GM21390 (cell line): ENCODE results near the gene HINT3.
"Not testable (repeated sequence)": the region's sequence is repeated elsewhere in the genome, so short reads cannot be mapped to it uniquely, and the experiment has no call there.

Experiments
- ATAC-seq: cut with Tn5 transposase; IDR thresholded peaks from one replicate; pipeline ENCODE4 v1.9.1; 2021; ENCODE audit not compliant: unreplicated experiment

The HINT3 gene

GRCh38 chr6:125961117-125961516 lies 4.5 kb downstream of the HINT3 start:
- ATAC-seq: no peak

DNA sequence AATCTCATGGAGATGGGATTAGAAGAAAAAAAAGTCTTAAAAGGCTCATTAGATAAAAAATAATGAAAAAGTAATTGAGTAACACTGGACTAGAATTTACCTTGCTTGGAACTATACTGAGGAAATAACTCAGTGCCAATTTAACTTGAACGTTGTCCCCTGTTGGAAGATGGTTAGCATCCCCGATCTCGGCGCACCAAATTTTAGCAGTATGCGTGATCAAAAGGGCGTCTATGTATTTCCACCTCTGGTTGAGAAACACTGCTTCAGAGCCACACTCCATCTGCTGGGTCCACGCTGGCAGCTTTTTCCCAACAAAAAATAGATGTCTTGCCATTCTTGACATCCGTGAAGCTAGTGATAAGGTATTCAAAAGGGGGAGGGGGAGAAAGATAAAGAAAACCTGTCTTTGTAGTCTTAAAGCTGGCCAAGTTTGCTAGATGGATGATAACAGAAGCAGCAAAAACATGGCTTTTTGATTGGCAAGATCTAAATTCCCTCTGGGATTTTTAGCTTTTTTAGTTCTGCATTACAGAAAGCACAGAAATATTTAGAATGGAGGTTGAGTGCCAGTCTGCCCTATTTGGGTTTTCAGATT lies 6.4 kb downstream of the HINT3 start:
- no peak for ATAC-seq

GRCh38 chr6:125963817-125964216 lies 7.2 kb downstream of the HINT3 start:
- no peak for ATAC-seq

- ATAC-seq: no peak
Observed at GRCh38 chr6:125966569-125966968, 10.0 kb downstream of the HINT3 start.

GRCh38 chr6:125968493-125968892 lies 11.9 kb downstream of the HINT3 start:
- ATAC-seq: peak; percentile 58

DNA sequence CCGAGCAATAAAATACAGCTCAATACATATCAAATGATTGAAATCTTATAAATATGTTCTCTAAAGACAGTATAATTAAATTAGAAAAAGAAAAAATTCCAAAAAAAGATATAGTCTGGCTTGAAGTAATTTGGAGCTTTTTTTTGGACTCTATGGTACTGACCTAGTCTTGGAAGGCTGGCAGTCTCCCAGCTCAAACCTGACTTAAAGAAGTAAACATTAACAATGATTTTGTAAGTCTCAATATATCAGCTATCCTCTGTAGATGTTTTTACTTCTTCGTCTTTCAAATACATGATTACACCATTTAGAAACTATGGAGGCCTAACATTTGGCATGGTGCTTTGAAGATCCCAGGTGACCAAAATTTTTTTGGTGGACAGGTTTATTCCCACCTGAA lies 14.2 kb downstream of the HINT3 start:
- ATAC-seq: no peak

- ATAC-seq: not testable (repeated sequence)
Observed at GRCh38 chr6:125972478-125972877, 15.9 kb downstream of the HINT3 start.

DNA sequence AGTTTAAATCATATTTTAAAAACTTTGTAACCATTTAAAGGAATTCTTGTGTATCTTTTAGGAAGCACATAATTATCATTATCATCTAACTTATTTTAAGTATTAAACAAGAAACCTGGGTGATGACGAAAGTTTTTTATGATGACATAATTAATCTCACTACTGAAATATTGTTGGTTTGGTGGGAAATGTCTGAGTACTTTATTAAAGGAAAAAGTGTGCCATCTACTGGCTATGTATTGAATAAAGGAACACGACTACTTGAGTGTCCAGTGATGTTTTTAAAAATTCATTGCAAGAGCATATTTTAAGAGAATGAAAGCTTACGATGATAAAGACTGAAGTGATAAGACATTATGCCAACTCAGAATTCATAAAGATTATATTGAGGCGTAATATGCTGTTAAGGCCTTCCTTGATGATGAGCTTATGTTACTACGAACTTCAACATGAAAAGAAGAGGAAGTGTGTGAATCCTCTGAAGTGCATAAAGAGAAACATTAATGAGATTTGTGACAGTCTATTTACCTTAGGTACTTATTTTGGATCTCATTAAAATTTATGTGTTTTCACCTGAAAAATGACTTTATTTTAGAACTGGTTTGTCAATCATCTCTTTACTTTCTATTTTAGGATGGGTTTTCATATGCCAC lies 17.8 kb downstream of the HINT3 start:
- peak; percentile 89 for ATAC-seq

- no peak for ATAC-seq
Observed at GRCh38 chr6:125979101-125979500, 22.5 kb downstream of the HINT3 start.

DNA sequence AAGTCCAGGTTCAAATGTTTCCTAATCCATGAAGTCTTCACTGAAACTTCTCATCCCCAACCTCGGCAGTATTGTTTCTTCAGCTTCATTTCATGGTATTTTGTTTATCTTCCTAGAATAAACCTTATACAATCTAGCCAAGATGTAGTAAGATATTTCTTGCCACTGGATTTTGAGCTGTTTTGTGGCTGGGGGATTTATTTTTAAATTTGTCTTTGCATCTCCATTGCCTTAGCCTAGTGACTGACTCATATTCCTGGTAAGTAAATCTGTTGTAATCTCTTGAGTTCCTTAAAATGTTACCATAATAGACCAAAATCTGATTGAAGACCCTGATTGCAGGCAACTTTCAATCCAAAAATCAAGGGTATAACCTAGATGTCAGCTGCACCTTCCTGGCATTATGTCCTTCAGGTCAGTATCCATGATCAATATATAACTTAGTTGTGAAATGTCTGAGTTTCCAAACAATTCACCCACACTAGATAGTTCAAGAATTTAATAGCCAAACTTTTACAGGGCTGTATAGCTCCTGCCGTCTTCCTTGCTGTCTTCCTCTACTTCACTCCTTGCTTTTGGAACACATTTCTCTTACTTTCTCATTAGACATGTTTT lies 25.1 kb downstream of the HINT3 start:
- no peak for ATAC-seq

GRCh38 chr6:125983246-125983945 lies 26.8 kb downstream of the HINT3 start:
- no peak for ATAC-seq

- ATAC-seq: no peak
Observed at GRCh38 chr6:125984311-125984710, 27.7 kb downstream of the HINT3 start.

GRCh38 chr6:125985522-125985921 lies 29.0 kb downstream of the HINT3 start:
- ATAC-seq: no peak

- no peak for ATAC-seq
Observed at GRCh38 chr6:125985979-125986300, 29.4 kb downstream of the HINT3 start.

DNA sequence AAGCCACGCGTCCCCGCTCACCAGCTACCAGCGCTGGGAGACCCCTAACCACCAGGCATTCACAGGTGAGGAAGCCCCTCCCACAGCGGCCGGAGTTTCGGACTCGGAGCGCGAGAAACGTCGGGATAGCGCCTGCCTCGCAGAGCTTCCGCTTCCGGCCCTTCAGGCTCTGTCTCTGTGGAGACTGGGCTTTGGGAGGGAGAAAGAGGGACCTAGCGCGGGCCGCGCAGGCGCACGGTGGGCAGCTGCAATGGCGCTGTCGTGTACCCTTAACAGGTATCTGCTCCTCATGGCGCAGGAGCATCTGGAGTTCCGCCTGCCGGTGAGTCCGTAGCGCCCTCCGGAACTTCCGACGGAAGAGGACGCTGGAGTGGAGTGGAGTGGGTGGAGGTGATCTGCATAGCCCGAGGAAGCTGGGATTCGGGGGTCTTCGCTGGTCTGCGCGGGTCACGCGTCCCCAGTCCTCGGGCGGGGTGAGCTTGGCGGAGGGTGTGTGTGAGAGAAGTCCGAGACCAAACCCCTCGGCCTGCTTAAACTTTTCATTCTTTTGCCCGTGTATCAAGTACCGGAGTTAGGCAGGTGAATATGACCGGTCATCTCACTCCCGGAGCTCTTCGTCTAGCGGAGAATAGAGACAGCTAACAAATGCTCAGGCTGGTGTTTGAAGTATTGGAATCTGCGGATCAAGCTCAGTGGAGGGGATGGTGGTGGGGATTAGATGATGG lies 29.9 kb downstream of the HINT3 start, which contains the start of gene TRMT11:
TSS of gene TRMT11 (plus strand) at position 240 of the 725 bp plus-strand sequence. CDS start at position 251, 11 bp downstream.
- peak; percentile 95 for ATAC-seq

GRCh38 chr6:125987026-125987617 lies 30.6 kb downstream of the HINT3 start:
- peak; percentile 34 for ATAC-seq

GRCh38 chr6:125988280-125988679 lies 31.7 kb downstream of the HINT3 start:
- ATAC-seq: no peak

GRCh38 chr6:125989631-125990030 lies 33.1 kb downstream of the HINT3 start:
- no peak for ATAC-seq

DNA sequence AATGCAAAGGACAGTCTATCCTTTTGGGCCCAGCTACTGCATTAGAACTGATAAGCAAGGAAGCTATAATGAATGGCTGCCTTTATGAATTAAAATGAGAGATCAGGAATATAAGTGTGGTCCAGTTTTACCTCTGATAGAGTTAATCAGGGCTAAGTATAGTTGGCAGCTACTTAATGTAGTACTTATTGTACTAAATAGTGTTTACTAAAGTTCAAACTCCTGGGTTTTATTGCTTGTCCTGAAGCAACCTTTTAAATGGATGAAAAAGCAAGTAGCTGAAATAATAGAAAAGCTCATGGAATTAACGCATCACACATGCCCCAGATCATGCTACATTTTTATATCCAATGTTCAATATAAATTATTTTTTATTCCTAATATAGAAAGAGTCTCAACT lies 35.1 kb downstream of the HINT3 start:
- ATAC-seq: no peak

DNA sequence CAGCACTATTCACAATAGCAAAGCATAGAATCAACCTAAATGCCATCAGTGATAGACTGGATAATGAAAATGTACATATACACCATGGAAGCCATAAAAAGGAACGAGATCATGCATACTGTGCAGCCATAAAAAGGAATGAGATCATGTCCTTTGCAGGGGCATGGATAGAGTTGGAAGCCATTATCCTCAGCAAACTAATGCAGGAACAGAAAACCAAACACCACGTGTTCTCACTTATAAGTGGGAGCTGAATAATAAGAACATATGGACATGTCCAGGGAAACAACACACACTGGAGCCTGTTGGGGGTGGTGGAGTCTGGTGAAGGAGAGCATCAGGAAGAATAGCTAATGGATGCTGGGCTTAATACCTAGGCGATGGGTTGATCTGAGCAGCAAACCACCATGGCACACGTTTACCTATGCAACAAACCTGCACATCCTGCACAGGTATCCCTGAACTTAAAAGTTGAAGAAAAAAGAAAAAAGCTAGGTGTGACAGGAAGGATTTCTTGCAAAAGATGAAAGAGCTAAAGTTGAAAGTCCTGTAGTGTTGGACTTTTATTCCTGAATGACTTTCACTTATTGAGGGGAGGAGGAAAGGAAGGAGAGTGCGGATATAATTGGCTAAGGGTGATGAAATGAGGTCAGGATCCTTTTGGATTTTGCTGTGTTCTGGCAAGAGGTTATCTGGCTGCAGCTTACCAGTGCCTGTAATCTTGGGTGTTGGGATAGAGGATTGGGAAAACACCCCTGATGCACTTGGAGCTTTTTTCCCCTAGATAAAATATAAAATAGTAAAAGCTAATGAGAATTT lies 38.3 kb downstream of the HINT3 start:
- no peak for ATAC-seq
